Mesenteric fat pad (tissue), 1 donor: ENCODE results near the gene ZFHX3. TPM values are rescaled to one million over a fixed set of nuclear protein-coding genes. Genes with fewer than 3 reads are reported as not detected.

Experiments
- DNase-seq: peaks from one replicate; pipeline ENCODE4 v3.0.0-alpha.2; 2020; ENCODE audit warnings: low spot score
- total RNA-seq: library from RNA; stranded (reverse); fragmentation: NEBNext Ultra II Directional; extraction: Animal tissue kit (Norgen Biotek cat#: 25700); gene quantifications from one replicate; pipeline ENCODE4 v1.2.1, GENCODE V29; 2021
- donor health status: DM: yes; HTN: yes; CAD: no.

The ZFHX3 gene
- total RNA-seq, 1 donor from 2014 or later: 28.8 TPM

GRCh38 chr16:73023752-73024570 is 24.0 kb downstream of the ZFHX3 start:
- DNase-seq: peak; percentile 77

GRCh38 chr16:73023320-73023719 is 24.6 kb downstream of the ZFHX3 start:
- DNase-seq: peak; percentile 39

- DNase-seq: peak; percentile 64
Measured at GRCh38 chr16:73022534-73022933, 25.4 kb downstream of the ZFHX3 start.

GRCh38 chr16:73021866-73022495 is 25.9 kb downstream of the ZFHX3 start:
- DNase-seq: peak; percentile 84

- peak; percentile 92 for DNase-seq
Measured at GRCh38 chr16:73020409-73020884, 27.5 kb downstream of the ZFHX3 start.

- DNase-seq: peak; percentile 62
Measured at GRCh38 chr16:73019457-73020362, 28.2 kb downstream of the ZFHX3 start.

- peak; percentile 59 for DNase-seq
Measured at GRCh38 chr16:73018821-73019456, 29.0 kb downstream of the ZFHX3 start.

- peak; percentile 41 for DNase-seq
Measured at GRCh38 chr16:73017321-73017720, 30.6 kb downstream of the ZFHX3 start.

GRCh38 chr16:73016488-73016830 is 31.5 kb downstream of the ZFHX3 start:
- no peak for DNase-seq

- peak; percentile 71 for DNase-seq
Measured at GRCh38 chr16:73015612-73016487, 32.1 kb downstream of the ZFHX3 start.

GRCh38 chr16:73014768-73015167 is 33.2 kb downstream of the ZFHX3 start:
- DNase-seq: peak; percentile 20

- peak; percentile 35 for DNase-seq
Measured at GRCh38 chr16:73013974-73014373, 34.0 kb downstream of the ZFHX3 start.

- peak; percentile 51 for DNase-seq
Measured at GRCh38 chr16:73012341-73012740, 35.6 kb downstream of the ZFHX3 start.

- peak; percentile 26 for DNase-seq
Measured at GRCh38 chr16:73011926-73012325, 36.0 kb downstream of the ZFHX3 start.

GRCh38 chr16:73010150-73010676 is 37.7 kb downstream of the ZFHX3 start:
- DNase-seq: peak; percentile 86

GRCh38 chr16:73009710-73010109 is 38.2 kb downstream of the ZFHX3 start:
- peak; percentile 51 for DNase-seq

GRCh38 chr16:73006026-73006425 is 41.9 kb downstream of the ZFHX3 start:
- DNase-seq: peak; percentile 8

- DNase-seq: no peak
Measured at GRCh38 chr16:73002866-73003265, 45.1 kb downstream of the ZFHX3 start.

- DNase-seq: peak; percentile 16
Measured at GRCh38 chr16:73000907-73001521, 46.9 kb downstream of the ZFHX3 start.
